AG09309 (cell line): ENCODE data around the gene MYLK4.

ENCODE experiments used
- DNase-seq: peaks from one replicate; pipeline ENCODE4 v3.0.0-alpha.2; 2010; ENCODE audit warnings: low read depth
- H3K4me3 ChIP-seq: 2 replicates; pipeline ENCODE4 v1.5.1; 2011; ENCODE audit warnings: mild to moderate bottlenecking, low read depth, low read length, moderate library complexity; ENCODE audit not compliant: control insufficient read depth
- TF ChIP-seq, protein P1 (sequence below): IDR thresholded peaks from 2 replicates; pipeline ENCODE4 v1.5.1; 2011; ENCODE audit warnings: mild to moderate bottlenecking, low read depth, low read length, inconsistent platforms; ENCODE audit not compliant: insufficient read depth, control insufficient read depth; ENCODE audit errors: missing control alignments

The MYLK4 gene

DNA sequence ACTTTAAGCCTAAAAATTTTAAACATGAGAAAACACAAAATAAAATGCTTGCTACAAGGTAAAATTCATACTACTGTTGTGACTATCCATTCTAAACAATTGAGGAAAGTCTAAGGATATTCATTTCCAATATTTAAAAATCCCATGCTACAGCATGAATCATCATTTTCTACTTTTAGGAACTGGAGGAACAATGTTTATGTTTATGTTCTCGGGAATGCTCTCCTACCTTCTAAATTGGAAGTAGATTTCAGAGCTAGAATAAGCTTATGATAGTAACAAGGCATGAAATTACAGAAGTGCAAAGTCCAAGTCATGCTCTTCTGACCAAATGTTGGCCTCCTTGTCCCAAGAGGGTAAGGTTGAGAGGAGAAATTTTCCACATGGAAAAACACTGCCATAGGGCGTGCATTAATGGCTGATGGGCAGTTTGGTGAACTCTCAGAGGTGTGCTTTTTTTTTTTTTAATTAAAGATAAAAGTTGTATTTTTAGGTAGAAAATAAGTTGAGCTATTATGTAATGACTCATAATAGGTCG, 6.0 kb upstream of the MYLK4 start:
- no peak for DNase-seq
- TF ChIP-seq, protein P1, sequence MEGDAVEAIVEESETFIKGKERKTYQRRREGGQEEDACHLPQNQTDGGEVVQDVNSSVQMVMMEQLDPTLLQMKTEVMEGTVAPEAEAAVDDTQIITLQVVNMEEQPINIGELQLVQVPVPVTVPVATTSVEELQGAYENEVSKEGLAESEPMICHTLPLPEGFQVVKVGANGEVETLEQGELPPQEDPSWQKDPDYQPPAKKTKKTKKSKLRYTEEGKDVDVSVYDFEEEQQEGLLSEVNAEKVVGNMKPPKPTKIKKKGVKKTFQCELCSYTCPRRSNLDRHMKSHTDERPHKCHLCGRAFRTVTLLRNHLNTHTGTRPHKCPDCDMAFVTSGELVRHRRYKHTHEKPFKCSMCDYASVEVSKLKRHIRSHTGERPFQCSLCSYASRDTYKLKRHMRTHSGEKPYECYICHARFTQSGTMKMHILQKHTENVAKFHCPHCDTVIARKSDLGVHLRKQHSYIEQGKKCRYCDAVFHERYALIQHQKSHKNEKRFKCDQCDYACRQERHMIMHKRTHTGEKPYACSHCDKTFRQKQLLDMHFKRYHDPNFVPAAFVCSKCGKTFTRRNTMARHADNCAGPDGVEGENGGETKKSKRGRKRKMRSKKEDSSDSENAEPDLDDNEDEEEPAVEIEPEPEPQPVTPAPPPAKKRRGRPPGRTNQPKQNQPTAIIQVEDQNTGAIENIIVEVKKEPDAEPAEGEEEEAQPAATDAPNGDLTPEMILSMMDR: no peak
- no peak overlapping the region for H3K4me3 ChIP-seq

DNA sequence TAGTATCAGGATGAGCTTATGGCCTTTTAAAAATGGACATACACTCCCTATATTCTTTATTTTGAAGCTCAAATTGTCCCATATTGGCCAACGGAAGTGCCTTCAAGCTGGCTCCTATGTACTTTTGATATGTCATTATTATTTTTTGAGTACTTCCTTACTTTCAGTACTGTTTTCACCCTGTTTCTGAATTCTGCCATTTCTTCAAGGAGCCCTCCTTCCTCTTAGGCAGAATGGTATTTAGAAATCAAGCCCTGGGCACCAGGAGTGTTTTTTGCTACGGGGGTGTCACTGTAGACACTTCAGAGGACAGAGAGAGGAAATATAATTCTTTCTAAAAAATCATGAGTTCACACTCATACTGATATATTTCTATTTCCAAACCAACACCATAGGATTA, 5.5 kb upstream of the MYLK4 start:
- H3K4me3 ChIP-seq: no peak overlapping the region
- TF ChIP-seq, protein P1: no peak
- DNase-seq: no peak

DNA sequence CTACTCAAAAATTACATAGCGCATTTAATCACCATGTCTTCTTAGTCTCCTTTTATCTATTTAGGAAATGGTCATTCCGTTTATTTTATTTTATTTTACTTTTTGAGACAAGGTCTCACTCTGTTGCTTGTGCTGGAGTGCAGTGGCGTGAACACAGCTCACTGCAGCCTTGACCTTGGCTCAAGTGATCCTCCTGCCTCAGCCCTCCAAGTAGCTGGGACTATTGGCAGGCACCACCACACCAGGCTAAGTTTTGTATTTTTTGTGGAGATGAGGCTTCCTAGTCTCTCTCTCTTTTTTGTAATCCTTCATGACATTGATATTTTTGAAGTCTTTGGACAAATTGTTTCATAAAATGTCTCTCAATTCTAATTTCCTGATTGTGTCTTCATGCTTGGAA, 4.7 kb upstream of the MYLK4 start:
- H3K4me3 ChIP-seq: no peak overlapping the region
- TF ChIP-seq, protein P1: no peak
- DNase-seq: no peak

DNA sequence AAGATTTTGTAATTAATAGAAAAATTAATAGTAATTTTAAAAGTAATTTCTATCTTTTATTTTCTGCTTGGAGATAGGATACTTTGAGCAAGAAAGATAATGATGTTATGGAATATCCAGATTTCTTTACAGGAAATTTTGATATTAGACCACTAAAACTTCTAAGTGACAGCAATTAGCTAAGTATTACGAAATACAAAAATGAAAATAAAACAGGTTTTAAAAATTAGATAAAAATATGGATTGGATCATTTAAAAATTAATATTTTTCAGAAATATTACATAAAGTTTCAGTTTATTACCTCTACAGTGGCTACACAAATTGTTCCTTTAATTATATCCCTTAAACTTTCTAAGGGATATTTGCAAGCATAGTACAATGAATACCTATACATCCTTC, 4.2 kb upstream of the MYLK4 start:
- TF ChIP-seq, protein P1: no peak
- H3K4me3 ChIP-seq: no peak overlapping the region
- DNase-seq: no peak

DNA sequence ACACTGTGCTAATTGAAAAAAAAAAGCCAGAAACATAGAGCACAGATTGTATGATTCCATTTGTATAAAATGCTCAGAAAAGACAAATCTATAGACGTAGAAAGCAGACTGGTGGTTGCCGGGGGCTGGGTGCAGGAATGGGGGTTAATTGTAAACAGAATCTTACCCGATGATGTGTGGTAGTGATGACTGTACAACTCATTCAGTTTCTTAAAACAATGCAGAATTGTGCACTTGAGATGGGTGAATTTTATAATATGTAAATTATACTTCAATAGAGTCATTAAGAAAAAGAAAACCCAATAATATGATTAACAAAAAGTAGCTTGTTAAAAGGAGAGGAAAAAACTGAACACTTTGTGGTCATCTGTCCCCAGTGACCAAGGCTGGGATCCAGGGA, 3.7 kb upstream of the MYLK4 start:
- TF ChIP-seq, protein P1: no peak
- DNase-seq: no peak

DNA sequence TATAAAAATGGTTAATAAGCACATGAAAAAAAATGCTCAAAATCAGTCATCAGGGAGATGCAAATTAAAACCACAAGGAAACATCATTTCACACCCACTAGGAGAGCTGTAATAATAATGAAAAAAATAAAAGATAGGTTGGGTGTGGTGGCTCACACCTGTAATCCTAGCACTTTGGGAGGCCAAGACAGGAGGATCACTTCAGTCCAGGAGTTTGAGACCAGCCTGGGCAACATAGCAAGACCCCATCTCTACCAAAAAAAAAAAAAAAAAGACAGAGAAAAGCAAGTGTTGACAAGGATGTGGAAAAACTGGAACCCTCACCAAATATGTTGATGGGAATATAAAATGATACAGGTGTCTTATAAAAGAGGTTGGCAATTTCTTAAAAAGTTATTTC, 3.0 kb upstream of the MYLK4 start:
- DNase-seq: no peak
- TF ChIP-seq, protein P1: no peak
- no peak overlapping the region for H3K4me3 ChIP-seq

More for the DNA sequence above, 3.7 kb upstream of the MYLK4 start:
- H3K4me3 ChIP-seq: no peak overlapping the region

DNA sequence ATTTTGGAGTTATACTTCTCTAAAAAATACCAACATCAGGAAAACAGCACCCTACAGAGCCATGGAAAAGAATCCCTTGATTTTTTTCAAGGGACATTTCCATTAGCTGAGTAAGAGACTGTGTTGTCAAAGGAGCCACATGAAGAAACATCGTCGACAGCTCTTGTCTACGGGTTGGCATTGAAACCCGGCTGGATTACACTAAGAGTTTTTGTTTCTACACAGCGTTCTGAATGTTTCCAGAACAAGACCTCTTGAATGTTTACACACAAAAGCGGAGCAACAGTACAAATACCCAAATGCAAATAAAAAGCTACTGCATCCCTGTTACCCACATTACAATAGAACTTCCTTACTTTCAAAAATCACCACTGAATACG, 2.4 kb upstream of the MYLK4 start:
- no peak for DNase-seq
- TF ChIP-seq, protein P1: no peak
- H3K4me3 ChIP-seq: no peak overlapping the region
